CD14-positive monocyte (primary cell): ENCODE data around the gene TOP2B. TPM values are rescaled to one million over a fixed set of nuclear protein-coding genes. Genes with fewer than 3 reads are reported as not detected.

Source experiments
- DNase-seq, 3 donors: peaks; one replicate each; pipeline ENCODE4 v3.0.0-alpha.2; 2011 to 2022
- H2AFZ ChIP-seq: 2 replicates; pipeline ENCODE4 v1.6.0; 2012; ENCODE audit warnings: mild to moderate bottlenecking, low read depth, low read length, inconsistent platforms; ENCODE audit not compliant: insufficient read depth, poor library complexity, severe bottlenecking
- H3K27ac ChIP-seq, 2 donors: 1 replicate in 1 of 2; 2 replicates in 1 of 2; pipeline ENCODE4 v1.5.1; 2012 to 2013; ENCODE audit warnings: low read length in 2 of 2, control low read depth in 1 of 2, inconsistent platforms in 1 of 2, low read depth in 1 of 2, mild to moderate bottlenecking in 1 of 2
- H3K27me3 ChIP-seq, 2 donors: one replicate each; pipeline versions ENCODE4 v1.6.0 to v1.6.1; 2011 to 2013; ENCODE audit warnings: low read length in 2 of 2; ENCODE audit not compliant: control insufficient read depth in 2 of 2, insufficient read depth in 2 of 2
- H3K36me3 ChIP-seq, 2 donors: replicated peaks in 1 of 2; 1 replicate in 1 of 2; 2 replicates in 1 of 2; pipeline versions ENCODE4 v1.5.1 to v1.6.1; 2012 to 2013; ENCODE audit warnings: low read length in 2 of 2, control low read depth in 1 of 2, inconsistent platforms in 1 of 2, mild to moderate bottlenecking in 1 of 2; ENCODE audit not compliant: insufficient read depth in 2 of 2, control insufficient read depth in 1 of 2
- H3K4me1 ChIP-seq, 2 donors: 1 replicate in 1 of 2; 2 replicates in 1 of 2; pipeline versions ENCODE4 v1.5.1 to v1.6.1; 2012 to 2013; ENCODE audit warnings: low read length in 2 of 2, control low read depth in 1 of 2, inconsistent platforms in 1 of 2, mild to moderate bottlenecking in 1 of 2, moderate library complexity in 1 of 2; ENCODE audit not compliant: insufficient read depth in 2 of 2, control insufficient read depth in 1 of 2
- H3K4me2 ChIP-seq: replicated peaks from 2 replicates; pipeline ENCODE3; 2012; ENCODE audit warnings: low read length, moderate library complexity, mild to moderate bottlenecking; ENCODE audit not compliant: poor library complexity, severe bottlenecking; ENCODE audit errors: extremely low read depth
- H3K4me3 ChIP-seq, 3 experiments: fragments of 200-600 bp in 1 of 3; sonication (generic) in 1 of 3; replicated peaks in 1 of 3; 1 replicate in 2 of 3; 2 replicates in 1 of 3; pipeline ENCODE4 v1.5.1; 2011 to 2013; ENCODE audit warnings: low read length in 3 of 3, mild to moderate bottlenecking in 3 of 3, control low read depth in 2 of 3, low read depth in 2 of 3, inconsistent platforms in 1 of 3, moderate library complexity in 1 of 3
- H3K79me2 ChIP-seq: 2 replicates; pipeline ENCODE4 v1.6.0; 2012; ENCODE audit warnings: mild to moderate bottlenecking, control low read depth, inconsistent platforms, low read length, moderate library complexity; ENCODE audit not compliant: insufficient read depth
- H3K9ac ChIP-seq: 2 replicates; pipeline ENCODE4 v1.6.0; 2017; ENCODE audit warnings: low read length, mild to moderate bottlenecking; ENCODE audit not compliant: insufficient read depth, poor library complexity, severe bottlenecking
- H3K9me3 ChIP-seq, 2 donors: replicated peaks in 1 of 2; 1 replicate in 1 of 2; 2 replicates in 1 of 2; pipeline versions ENCODE4 v1.5.1 to v1.6.1; 2012 to 2013; ENCODE audit warnings: low read length in 2 of 2, control low read depth in 1 of 2; ENCODE audit not compliant: control insufficient read depth in 1 of 2, insufficient read depth in 1 of 2
- H4K20me1 ChIP-seq: 2 replicates; pipeline ENCODE4 v1.6.0; 2012; ENCODE audit warnings: mild to moderate bottlenecking, low read length, control low read depth, moderate library complexity; ENCODE audit not compliant: insufficient read depth
- H3K27ac Mint-ChIP-seq, 7 donors: one replicate each; pipeline ENCODE4 v1.8.0; 2020; ENCODE audit warnings: mild to moderate bottlenecking in 7 of 7, mixed read lengths in 7 of 7, moderate library complexity in 6 of 7, inconsistent platforms in 2 of 7
- H3K27me3 Mint-ChIP-seq, 3 donors: one replicate each; pipeline ENCODE4 v1.8.0; 2021 to 2022; ENCODE audit warnings: low read depth in 3 of 3, mild to moderate bottlenecking in 3 of 3, mixed read lengths in 3 of 3, moderate library complexity in 3 of 3, inconsistent platforms in 1 of 3
- H3K36me3 Mint-ChIP-seq, 2 donors: one replicate each; pipeline ENCODE4 v1.8.0; 2020; ENCODE audit warnings: mixed read lengths in 2 of 2, inconsistent platforms in 1 of 2, mild to moderate bottlenecking in 1 of 2
- H3K4me1 Mint-ChIP-seq: one replicate; pipeline ENCODE4 v1.8.0; 2020; ENCODE audit warnings: mild to moderate bottlenecking, mixed read lengths
- H3K4me3 Mint-ChIP-seq, 2 donors: one replicate each; pipeline ENCODE4 v1.8.0; 2020; ENCODE audit warnings: mild to moderate bottlenecking in 2 of 2, mixed read lengths in 2 of 2, moderate library complexity in 1 of 2
- H3K9me3 Mint-ChIP-seq, 7 donors: one replicate each; pipeline ENCODE4 v1.8.0; 2020 to 2022; ENCODE audit warnings: mixed read lengths in 7 of 7, mild to moderate bottlenecking in 6 of 7, moderate library complexity in 6 of 7, inconsistent platforms in 2 of 7
- CTCF ChIP-seq: fragments of 200-600 bp; IDR thresholded peaks from one replicate; pipeline ENCODE4 v1.8.0; 2022; ENCODE audit warnings: antibody characterized with exemption, mild to moderate bottlenecking
- WGBS: methylation state at CpG from one replicate; pipeline ENCODE4 v1.1.5; 2013; ENCODE audit warnings: missing lambda C conversion rate; ENCODE audit not compliant: insufficient coverage; 5-methylcytosine and 5-hydroxymethylcytosine counted together
- intact Hi-C, 2 donors: fragments of 100-400 bp; cut with micrococcal nuclease; formaldehyde crosslinking; loops; one replicate each; pipeline versions ENCODE4 v1.15.0 to v1.15.1; 2023
- polyA plus RNA-seq, 3 donors: library from polyadenylated mRNA; depleted of rRNA in 1 of 3; unstranded in 2 of 3; stranded (reverse) in 1 of 3; fragments of 300-500 nt in 2 of 3; fragments of >200 nt in 1 of 3; fragmentation: Illumina TruSeq in 2 of 3; gene quantifications; 1 replicate in 2 of 3; 2 replicates in 1 of 3; pipeline ENCODE4 v1.2.3, GENCODE V29; 2012 to 2021

TOP2B gene
- polyA plus RNA-seq, 3 donors, result 21.4 to 27.0 (median 26.1) TPM

- intact Hi-C loops, result loop anchor here in 1 of 2 donors (10.0 kb wide), 1 partner anchor 913 kb away; no protein-coding TSS in a partner anchor
- Histone ChIP-seq H3K4me2 (no peak overlapping the region), H3K4me3 (no peak overlapping the region), H3K27ac (no peak overlapping the region), H3K36me3 (peaks cover 44 to 69% of the 10 kb centered on the region in 2 donors), H3K79me2 (no peaks in the 10 kb centered on the region), H3K9ac (no peak overlapping the region), H3K4me1 (no peaks in the 10 kb centered on the region), H3K27me3 (no peaks in the 10 kb centered on the region), H4K20me1 (no peaks in the 10 kb centered on the region), H2AFZ (no peak overlapping the region), H3K9me3 (no peaks in the 10 kb centered on the region)
- Mint-ChIP-seq H3K9me3 (no peaks in the 10 kb centered on the region), H3K4me1 (no peaks in the 10 kb centered on the region), H3K27me3 (no peaks in the 10 kb centered on the region), H3K4me3 (no peak overlapping the region), H3K36me3 (peaks cover 36 to 63% of the 10 kb centered on the region in 2 donors), H3K27ac (no peak overlapping the region)
- DNase-seq, result no peak
- WGBS, result no CpG with 5 or more reads among the region's 1 CpG
- no peak for TF ChIP-seq CTCF
Observed at GRCh38 chr3:25597535-25598101, 67.1 kb downstream of the TOP2B start.

- H3K4me3 ChIP-seq, result no peak overlapping the region
- H3K36me3 Mint-ChIP-seq, result peaks cover 16 to 29% of the 10 kb centered on the region in 2 donors
- H3K27ac Mint-ChIP-seq, result no peak overlapping the region
- H3K9ac ChIP-seq, result no peak overlapping the region
- intact Hi-C loops, result loop anchor here in 1 of 2 donors (10.0 kb wide), 1 partner anchor 909 kb away; no protein-coding TSS in a partner anchor
- H2AFZ ChIP-seq, result no peak overlapping the region
- WGBS, result no CpG with 5 or more reads among the region's 1 CpG
- no peak overlapping the region for H3K27ac ChIP-seq
- no peaks in the 10 kb centered on the region for H3K27me3 Mint-ChIP-seq
- DNase-seq, result peak; percentile 13 to 21 (median 18)
- H3K79me2 ChIP-seq, result no peaks in the 10 kb centered on the region
- H3K4me1 ChIP-seq, result no peaks in the 10 kb centered on the region
- H3K4me2 ChIP-seq, result no peak overlapping the region
- no peaks in the 10 kb centered on the region for H3K27me3 ChIP-seq
- TF ChIP-seq CTCF, result peak; percentile 91
- no peaks in the 10 kb centered on the region for H3K9me3 ChIP-seq
- no peaks in the 10 kb centered on the region for H3K9me3 Mint-ChIP-seq
- no peaks in the 10 kb centered on the region for H4K20me1 ChIP-seq
- H3K4me1 Mint-ChIP-seq, result peaks cover 2% of the 10 kb centered on the region
- peaks cover 27 to 36% of the 10 kb centered on the region in 2 donors for H3K36me3 ChIP-seq
- H3K4me3 Mint-ChIP-seq, result no peak overlapping the region
Observed at GRCh38 chr3:25594007-25594502, 70.7 kb downstream of the TOP2B start.
